Osteoblast (primary cell): Measurements from ENCODE around the gene IQSEC2. TPM values are rescaled to one million over a fixed set of nuclear protein-coding genes. Genes with fewer than 3 reads are reported as not detected.

Experiments
- DNase-seq: peaks from one replicate; pipeline ENCODE4 v3.0.0; 2011; ENCODE audit warnings: low spot score, mixed read lengths; ENCODE audit not compliant: insufficient read length; ENCODE audit errors: missing footprints
- H2AFZ ChIP-seq: 2 replicates; pipeline ENCODE4 v1.6.0; 2011; ENCODE audit warnings: mild to moderate bottlenecking, low read length
- H3K27ac ChIP-seq: 2 replicates; pipeline ENCODE4 v1.5.1; 2011; ENCODE audit warnings: mild to moderate bottlenecking, low read depth, low read length, moderate library complexity
- H3K27me3 ChIP-seq: 2 replicates; pipeline ENCODE4 v1.6.0; 2012; ENCODE audit warnings: mild to moderate bottlenecking, control low read depth, inconsistent platforms, low read length, moderate library complexity; ENCODE audit not compliant: insufficient read depth
- H3K36me3 ChIP-seq: 2 replicates; pipeline ENCODE4 v1.5.1; 2011; ENCODE audit warnings: mild to moderate bottlenecking, low read length, control low read depth, moderate library complexity; ENCODE audit not compliant: insufficient read depth
- H3K4me1 ChIP-seq: 2 replicates; pipeline ENCODE4 v1.5.1; 2011; ENCODE audit warnings: mild to moderate bottlenecking, low read length, control low read depth, moderate library complexity; ENCODE audit not compliant: insufficient read depth
- H3K4me2 ChIP-seq: 2 replicates; pipeline ENCODE4 v1.6.0; 2011; ENCODE audit warnings: mild to moderate bottlenecking, low read length; ENCODE audit not compliant: insufficient read depth
- H3K4me3 ChIP-seq: fragments of 200-600 bp; sonication (generic); 3 replicates; pipeline ENCODE4 v1.5.1; 2012; ENCODE audit warnings: mild to moderate bottlenecking, low read length, inconsistent platforms; ENCODE audit not compliant: insufficient read depth
- H3K79me2 ChIP-seq: 2 replicates; pipeline ENCODE4 v1.6.0; 2012; ENCODE audit warnings: mild to moderate bottlenecking, low read length, control low read depth, inconsistent platforms; ENCODE audit not compliant: insufficient read depth
- H3K9me3 ChIP-seq: 2 replicates; pipeline ENCODE4 v1.5.1; 2011; ENCODE audit warnings: low read depth, low read length, control low read depth
- H4K20me1 ChIP-seq: 2 replicates; pipeline ENCODE4 v1.6.0; 2012; ENCODE audit warnings: mild to moderate bottlenecking, low read length, control low read depth; ENCODE audit not compliant: insufficient read depth
- total RNA-seq: library from RNA; depleted of rRNA; stranded (reverse); fragments of >200 nt; gene quantifications from 2 replicates; pipeline ENCODE4 v1.2.3, GENCODE V29; 2012
- TF ChIP-seq, protein P1 (sequence below): IDR thresholded peaks from 2 replicates; pipeline ENCODE4 v1.5.1; 2011; ENCODE audit warnings: mild to moderate bottlenecking, low read depth, low read length, moderate library complexity; ENCODE audit errors: extremely low read depth

The IQSEC2 gene
- total RNA-seq, 1 donor, result 10.1 TPM

DNA sequence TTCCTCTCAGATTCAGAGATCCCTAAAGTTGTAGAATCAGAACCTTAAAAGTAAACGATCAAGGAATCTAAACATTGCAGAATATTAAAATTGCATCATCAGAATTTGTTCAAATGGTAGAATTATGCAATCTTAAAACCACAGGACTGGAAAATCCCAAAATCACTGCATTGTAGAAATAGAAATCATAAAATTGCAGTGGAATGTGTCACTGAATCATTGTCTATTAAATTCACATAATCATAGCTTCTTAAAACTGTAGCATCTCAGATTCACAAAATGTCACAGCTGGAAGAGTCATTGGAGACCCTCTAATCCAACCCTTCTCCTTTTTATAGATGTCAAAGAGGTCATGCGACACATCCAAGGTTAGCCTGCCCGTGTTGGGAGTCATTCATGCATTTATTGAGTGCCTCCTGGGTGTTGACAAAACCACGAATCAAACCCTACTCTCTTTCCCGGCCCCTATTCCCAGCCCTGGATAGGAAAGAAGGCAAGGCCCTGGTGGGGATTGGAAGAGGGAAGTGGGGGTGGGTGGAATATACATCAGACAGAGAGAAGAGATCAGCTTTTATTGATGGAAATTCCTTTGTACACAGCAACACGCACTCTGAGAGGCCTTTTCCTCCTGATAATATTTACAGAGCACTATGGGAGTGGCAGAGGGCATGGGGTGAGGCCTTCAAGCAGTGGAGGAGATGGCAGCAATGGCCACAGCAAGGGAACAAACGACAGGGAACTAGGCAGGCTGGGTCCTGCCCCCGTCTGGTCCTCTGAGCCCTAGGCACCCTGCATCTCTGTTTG lies 15.4 kb downstream of the IQSEC2 start:
- Histone ChIP-seq H3K4me1 (peaks cover 44% of the 10 kb centered on the region), H3K4me3 (no peak overlapping the region), H3K79me2 (peaks cover 2% of the 10 kb centered on the region), H3K36me3 (no peaks in the 10 kb centered on the region), H3K27ac (peak overlapping the region; percentile 83), H3K27me3 (peaks cover 13% of the 10 kb centered on the region), H3K4me2 (peak overlapping the region; percentile 46), H3K9me3 (no peaks in the 10 kb centered on the region), H2AFZ (no peak overlapping the region), H4K20me1 (peaks cover 3% of the 10 kb centered on the region)
- TF ChIP-seq, protein P1, sequence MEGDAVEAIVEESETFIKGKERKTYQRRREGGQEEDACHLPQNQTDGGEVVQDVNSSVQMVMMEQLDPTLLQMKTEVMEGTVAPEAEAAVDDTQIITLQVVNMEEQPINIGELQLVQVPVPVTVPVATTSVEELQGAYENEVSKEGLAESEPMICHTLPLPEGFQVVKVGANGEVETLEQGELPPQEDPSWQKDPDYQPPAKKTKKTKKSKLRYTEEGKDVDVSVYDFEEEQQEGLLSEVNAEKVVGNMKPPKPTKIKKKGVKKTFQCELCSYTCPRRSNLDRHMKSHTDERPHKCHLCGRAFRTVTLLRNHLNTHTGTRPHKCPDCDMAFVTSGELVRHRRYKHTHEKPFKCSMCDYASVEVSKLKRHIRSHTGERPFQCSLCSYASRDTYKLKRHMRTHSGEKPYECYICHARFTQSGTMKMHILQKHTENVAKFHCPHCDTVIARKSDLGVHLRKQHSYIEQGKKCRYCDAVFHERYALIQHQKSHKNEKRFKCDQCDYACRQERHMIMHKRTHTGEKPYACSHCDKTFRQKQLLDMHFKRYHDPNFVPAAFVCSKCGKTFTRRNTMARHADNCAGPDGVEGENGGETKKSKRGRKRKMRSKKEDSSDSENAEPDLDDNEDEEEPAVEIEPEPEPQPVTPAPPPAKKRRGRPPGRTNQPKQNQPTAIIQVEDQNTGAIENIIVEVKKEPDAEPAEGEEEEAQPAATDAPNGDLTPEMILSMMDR, result no peak
- no peak for DNase-seq

DNA sequence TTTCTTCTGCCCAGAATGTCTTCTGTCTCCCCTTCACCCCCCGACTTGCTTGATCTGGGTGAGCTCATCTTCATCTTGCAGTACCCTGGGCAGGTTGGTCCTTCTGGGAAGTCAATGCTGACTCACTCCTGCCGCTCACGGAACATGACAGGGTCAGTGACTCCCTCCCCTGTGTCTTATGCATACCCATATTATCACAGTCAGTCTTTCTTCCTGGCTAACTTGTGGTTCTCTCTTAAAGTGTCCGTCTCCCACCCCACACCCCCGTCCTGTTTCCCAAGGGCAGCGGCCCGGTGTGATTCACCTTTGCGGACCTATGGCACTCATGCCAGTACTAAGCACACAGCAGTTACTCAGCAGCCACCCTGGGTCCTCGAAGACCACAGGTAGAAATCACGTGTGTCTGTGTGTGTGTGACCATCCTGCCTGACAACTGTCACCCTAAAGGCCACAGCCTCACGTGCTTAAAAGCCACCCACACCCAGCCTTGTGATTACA lies 17.7 kb downstream of the IQSEC2 start:
- H3K27ac ChIP-seq, result peak overlapping the region; percentile 8
- H3K4me1 ChIP-seq, result peaks cover 44% of the 10 kb centered on the region
- TF ChIP-seq, protein P1, result no peak
- H3K4me2 ChIP-seq, result peak overlapping the region; percentile 62
- H3K4me3 ChIP-seq, result no peak overlapping the region
- H4K20me1 ChIP-seq, result peaks cover 3% of the 10 kb centered on the region
- peaks cover 17% of the 10 kb centered on the region for H3K27me3 ChIP-seq
- no peaks in the 10 kb centered on the region for H3K9me3 ChIP-seq
- DNase-seq, result peak; percentile 93
- H3K79me2 ChIP-seq, result peaks cover 2% of the 10 kb centered on the region
- no peak overlapping the region for H2AFZ ChIP-seq
- H3K36me3 ChIP-seq, result no peaks in the 10 kb centered on the region

DNA sequence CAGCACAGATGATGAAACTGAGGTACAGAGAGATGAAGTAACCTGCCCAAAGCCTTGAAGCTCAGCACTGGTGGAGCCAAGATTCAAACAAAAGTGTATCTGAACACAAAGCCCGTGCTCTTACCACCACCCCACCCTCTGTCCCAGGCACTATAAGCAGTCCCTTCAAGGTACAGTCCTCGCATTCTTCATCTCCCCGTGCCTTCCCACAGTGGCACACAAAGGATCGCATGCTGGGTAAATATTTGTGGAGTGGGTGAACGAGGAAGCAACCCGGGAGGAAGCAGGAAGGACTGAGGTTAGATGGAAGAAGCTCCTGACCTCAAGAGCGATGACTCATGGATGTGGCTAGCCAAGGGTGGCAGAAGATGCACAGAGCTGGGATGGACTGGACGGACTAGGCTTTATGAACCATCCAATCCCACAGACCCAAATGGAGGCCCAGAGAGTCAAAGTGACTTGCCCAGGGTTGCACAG lies 18.4 kb downstream of the IQSEC2 start:
- Histone ChIP-seq H3K9me3 (no peaks in the 10 kb centered on the region), H3K36me3 (no peaks in the 10 kb centered on the region), H3K4me2 (peak overlapping the region; percentile 62), H3K4me3 (no peak overlapping the region), H3K27me3 (peaks cover 21% of the 10 kb centered on the region), H2AFZ (no peak overlapping the region), H3K27ac (peak overlapping the region; percentile 8), H3K4me1 (peaks cover 44% of the 10 kb centered on the region), H4K20me1 (peaks cover 3% of the 10 kb centered on the region), H3K79me2 (peaks cover 2% of the 10 kb centered on the region)
- peak; percentile 89 for DNase-seq
- TF ChIP-seq, protein P1, result no peak
